Stimulated activated CD8-positive, alpha-beta memory T cell treated with anti-CD3 and anti-CD28 coated beads, Interleukin-4, amount 100 ng/mL, for 1 hour (primary cell): ENCODE results near the gene SH3D21.

Experiments
- DNase-seq, 2 donors: peaks; one replicate each; pipeline ENCODE4 v3.0.0-alpha.2; 2020; ENCODE audit warnings: low read depth in 2 of 2, low spot score in 1 of 2

The SH3D21 gene

GRCh38 chr1:36306210-36306901 is at the start of gene SH3D21:
Gene SH3D21, plus strand, starts transcription at chr1:36306368. Its CDS starts 53 bp downstream, at chr1:36306421.
- DNase-seq, result no peak

- DNase-seq, result no peak
Observed at GRCh38 chr1:36256558-36257374, 49.4 kb upstream of the SH3D21 start.

- no peak for DNase-seq
Observed at GRCh38 chr1:36257375-36257767, 48.8 kb upstream of the SH3D21 start.

GRCh38 chr1:36258960-36259344 is 47.2 kb upstream of the SH3D21 start:
- no peak for DNase-seq

- no peak for DNase-seq
Observed at GRCh38 chr1:36268981-36269380, 37.2 kb upstream of the SH3D21 start.

- no peak for DNase-seq
Observed at GRCh38 chr1:36269408-36269838, 36.7 kb upstream of the SH3D21 start.

- no peak for DNase-seq
Observed at GRCh38 chr1:36273024-36273423, 33.1 kb upstream of the SH3D21 start.

- no peak for DNase-seq
Observed at GRCh38 chr1:36274201-36274600, 32.0 kb upstream of the SH3D21 start.

GRCh38 chr1:36276688-36277087 is 29.5 kb upstream of the SH3D21 start:
- no peak for DNase-seq

- no peak for DNase-seq
Observed at GRCh38 chr1:36279110-36279788, 26.9 kb upstream of the SH3D21 start.

GRCh38 chr1:36279789-36280296 is 26.3 kb upstream of the SH3D21 start:
- DNase-seq, result no peak

- no peak for DNase-seq
Observed at GRCh38 chr1:36284061-36284460, 22.1 kb upstream of the SH3D21 start.

- DNase-seq, result no peak
Observed at GRCh38 chr1:36284517-36284916, 21.7 kb upstream of the SH3D21 start.

- DNase-seq, result peak; percentile 26 to 32
Observed at GRCh38 chr1:36285443-36286101, 20.6 kb upstream of the SH3D21 start.

GRCh38 chr1:36286802-36287201 is 19.4 kb upstream of the SH3D21 start:
- no peak for DNase-seq

GRCh38 chr1:36287595-36287994 is 18.6 kb upstream of the SH3D21 start:
- no peak for DNase-seq

GRCh38 chr1:36295390-36295789 is 10.8 kb upstream of the SH3D21 start:
- DNase-seq, result no peak

GRCh38 chr1:36297062-36297461 is 9.1 kb upstream of the SH3D21 start:
- DNase-seq, result no peak

GRCh38 chr1:36298640-36299039 is 7.5 kb upstream of the SH3D21 start:
- no peak for DNase-seq

GRCh38 chr1:36300526-36300925 is 5.6 kb upstream of the SH3D21 start:
- no peak for DNase-seq

GRCh38 chr1:36301220-36301619 is 4.9 kb upstream of the SH3D21 start:
- DNase-seq, result no peak
